ENCODE measurements around the gene NPEPL1.

NPEPL1 gene

DNA sequence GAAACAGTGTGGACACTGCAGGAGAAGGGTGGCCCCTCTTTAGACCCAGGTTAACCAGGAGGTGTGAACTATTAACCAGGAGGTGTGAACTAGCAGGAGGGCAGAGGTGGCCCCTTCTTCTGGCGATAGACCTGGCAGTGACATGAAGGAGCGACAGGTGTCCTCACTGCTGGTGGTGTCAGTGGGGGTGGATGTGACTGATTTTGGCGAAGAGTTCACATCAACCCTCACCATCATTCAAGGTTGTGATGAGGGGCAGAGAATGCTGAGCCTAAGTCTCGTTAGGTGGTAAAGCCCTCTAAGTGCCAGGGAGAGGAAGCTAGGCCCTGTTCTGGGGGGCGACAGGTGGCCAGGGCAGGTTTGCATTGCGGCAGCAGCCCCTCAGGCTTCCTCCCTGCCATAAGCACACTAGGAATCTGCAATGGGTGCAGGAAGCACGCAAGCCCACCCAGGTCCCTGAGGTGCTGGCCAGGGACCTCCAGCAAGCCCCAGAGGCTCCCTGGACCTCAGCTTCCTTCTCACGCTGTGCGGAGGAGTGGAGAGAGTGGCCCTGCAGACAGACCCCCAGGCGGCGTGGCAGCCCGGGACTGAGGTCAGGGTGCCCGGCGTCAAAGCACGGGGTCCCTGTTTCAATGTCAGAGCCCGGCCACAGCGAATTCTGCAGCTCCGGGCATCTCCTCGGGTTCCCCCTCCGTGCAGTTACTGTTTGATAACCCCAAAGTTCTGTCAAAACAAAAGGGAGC, 13.7 kb downstream of the NPEPL1 start:
- TF ChIP-seq FOXP2 (optimal IDR thresholded peaks at IDR 0.05; ENCODE audit: borderline replicate concordance, extremely low read depth, extremely low read length, insufficient read depth) (no peak), TAF1 (IDR thresholded peaks at IDR 0.05; ENCODE audit: borderline replicate concordance, insufficient read depth, low read length) (no peak), POLR2AphosphoS5 (IDR thresholded peaks at IDR 0.05; ENCODE audit: low read depth, low read length) (no peak), SIN3A (IDR thresholded peaks at IDR 0.05; ENCODE audit: borderline replicate concordance, insufficient read depth, low read length) (no peak)
- TF ChIP-seq, protein P1, sequence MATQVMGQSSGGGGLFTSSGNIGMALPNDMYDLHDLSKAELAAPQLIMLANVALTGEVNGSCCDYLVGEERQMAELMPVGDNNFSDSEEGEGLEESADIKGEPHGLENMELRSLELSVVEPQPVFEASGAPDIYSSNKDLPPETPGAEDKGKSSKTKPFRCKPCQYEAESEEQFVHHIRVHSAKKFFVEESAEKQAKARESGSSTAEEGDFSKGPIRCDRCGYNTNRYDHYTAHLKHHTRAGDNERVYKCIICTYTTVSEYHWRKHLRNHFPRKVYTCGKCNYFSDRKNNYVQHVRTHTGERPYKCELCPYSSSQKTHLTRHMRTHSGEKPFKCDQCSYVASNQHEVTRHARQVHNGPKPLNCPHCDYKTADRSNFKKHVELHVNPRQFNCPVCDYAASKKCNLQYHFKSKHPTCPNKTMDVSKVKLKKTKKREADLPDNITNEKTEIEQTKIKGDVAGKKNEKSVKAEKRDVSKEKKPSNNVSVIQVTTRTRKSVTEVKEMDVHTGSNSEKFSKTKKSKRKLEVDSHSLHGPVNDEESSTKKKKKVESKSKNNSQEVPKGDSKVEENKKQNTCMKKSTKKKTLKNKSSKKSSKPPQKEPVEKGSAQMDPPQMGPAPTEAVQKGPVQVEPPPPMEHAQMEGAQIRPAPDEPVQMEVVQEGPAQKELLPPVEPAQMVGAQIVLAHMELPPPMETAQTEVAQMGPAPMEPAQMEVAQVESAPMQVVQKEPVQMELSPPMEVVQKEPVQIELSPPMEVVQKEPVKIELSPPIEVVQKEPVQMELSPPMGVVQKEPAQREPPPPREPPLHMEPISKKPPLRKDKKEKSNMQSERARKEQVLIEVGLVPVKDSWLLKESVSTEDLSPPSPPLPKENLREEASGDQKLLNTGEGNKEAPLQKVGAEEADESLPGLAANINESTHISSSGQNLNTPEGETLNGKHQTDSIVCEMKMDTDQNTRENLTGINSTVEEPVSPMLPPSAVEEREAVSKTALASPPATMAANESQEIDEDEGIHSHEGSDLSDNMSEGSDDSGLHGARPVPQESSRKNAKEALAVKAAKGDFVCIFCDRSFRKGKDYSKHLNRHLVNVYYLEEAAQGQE (IDR thresholded peaks at IDR 0.05; ENCODE audit: insufficient read depth in 1 of 2, low read depth in 2 of 2, low read length in 2 of 2), result no peak

DNA sequence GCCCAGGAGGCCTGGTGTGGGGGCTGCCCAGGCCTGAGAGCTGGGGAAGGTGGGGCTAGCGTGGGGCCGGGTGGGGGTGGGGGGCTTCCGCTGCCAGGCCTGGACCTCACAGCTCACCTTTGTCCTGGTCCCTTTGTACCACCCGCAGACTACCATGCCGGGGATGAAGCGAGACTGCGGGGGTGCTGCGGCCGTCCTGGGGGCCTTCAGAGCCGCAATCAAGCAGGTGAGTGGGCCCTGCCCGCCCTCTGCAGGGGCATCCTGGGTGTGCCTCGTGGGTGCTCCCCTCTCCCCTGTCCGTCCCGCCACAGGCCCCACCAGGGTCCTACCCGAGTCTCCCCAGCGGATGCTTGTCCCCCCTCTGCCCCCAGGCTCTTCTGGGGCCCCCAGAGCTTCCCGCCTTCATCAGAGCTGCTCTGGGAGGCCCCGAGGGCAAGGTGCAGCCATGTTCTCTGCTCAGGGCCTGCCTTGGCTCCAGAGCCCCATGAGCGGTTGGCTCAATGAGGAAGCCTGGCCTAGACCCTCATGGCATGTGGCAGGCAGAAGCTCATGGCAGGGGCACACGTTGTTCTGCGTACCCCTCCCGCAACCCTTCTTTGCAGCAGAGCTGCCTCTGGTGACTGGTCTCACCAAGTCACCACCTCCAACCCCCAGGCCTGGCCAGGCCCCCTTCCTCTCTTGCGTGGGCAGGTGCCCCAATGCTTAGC, 14.5 kb downstream of the NPEPL1 start:
- no peak for TF ChIP-seq TAF1 (IDR thresholded peaks at IDR 0.05; ENCODE audit: borderline replicate concordance, insufficient read depth, low read length)
- TF ChIP-seq, protein P1 (IDR thresholded peaks at IDR 0.05; ENCODE audit: insufficient read depth in 1 of 2, low read depth in 2 of 2, low read length in 2 of 2), result no peak
- TF ChIP-seq POLR2AphosphoS5 (IDR thresholded peaks at IDR 0.05; ENCODE audit: low read depth, low read length), result no peak
- no peak for TF ChIP-seq SIN3A (IDR thresholded peaks at IDR 0.05; ENCODE audit: borderline replicate concordance, insufficient read depth, low read length)
- no peak for TF ChIP-seq FOXP2 (optimal IDR thresholded peaks at IDR 0.05; ENCODE audit: borderline replicate concordance, extremely low read depth, extremely low read length, insufficient read depth)

DNA sequence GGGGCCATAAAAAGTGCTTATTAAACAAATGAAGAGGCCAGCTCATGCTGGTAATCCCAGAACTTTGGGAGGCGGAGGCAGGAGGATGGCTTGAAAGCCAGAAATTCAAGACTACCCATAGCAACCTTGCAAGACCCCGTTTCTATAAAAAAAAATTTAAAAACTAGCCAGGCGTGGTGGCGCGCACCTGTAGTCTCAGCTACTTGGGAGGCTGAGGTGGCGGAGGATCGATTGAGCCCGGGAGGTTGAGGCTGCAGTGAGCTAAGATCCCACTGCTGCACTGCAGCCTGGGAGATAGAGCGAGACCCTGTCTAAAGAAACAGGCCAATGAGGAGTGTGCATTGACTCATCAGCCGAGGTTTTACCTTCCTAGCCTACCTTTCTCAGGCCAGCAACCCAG, 15.2 kb downstream of the NPEPL1 start:
- no peak for TF ChIP-seq POLR2AphosphoS5 (IDR thresholded peaks at IDR 0.05; ENCODE audit: low read depth, low read length)
- no peak for TF ChIP-seq TAF1 (IDR thresholded peaks at IDR 0.05; ENCODE audit: borderline replicate concordance, insufficient read depth, low read length)
- TF ChIP-seq, protein P1 (IDR thresholded peaks at IDR 0.05; ENCODE audit: insufficient read depth in 1 of 2, low read depth in 2 of 2, low read length in 2 of 2), result no peak
- no peak for TF ChIP-seq SIN3A (IDR thresholded peaks at IDR 0.05; ENCODE audit: borderline replicate concordance, insufficient read depth, low read length)
- no peak for TF ChIP-seq FOXP2 (optimal IDR thresholded peaks at IDR 0.05; ENCODE audit: borderline replicate concordance, extremely low read depth, extremely low read length, insufficient read depth)

DNA sequence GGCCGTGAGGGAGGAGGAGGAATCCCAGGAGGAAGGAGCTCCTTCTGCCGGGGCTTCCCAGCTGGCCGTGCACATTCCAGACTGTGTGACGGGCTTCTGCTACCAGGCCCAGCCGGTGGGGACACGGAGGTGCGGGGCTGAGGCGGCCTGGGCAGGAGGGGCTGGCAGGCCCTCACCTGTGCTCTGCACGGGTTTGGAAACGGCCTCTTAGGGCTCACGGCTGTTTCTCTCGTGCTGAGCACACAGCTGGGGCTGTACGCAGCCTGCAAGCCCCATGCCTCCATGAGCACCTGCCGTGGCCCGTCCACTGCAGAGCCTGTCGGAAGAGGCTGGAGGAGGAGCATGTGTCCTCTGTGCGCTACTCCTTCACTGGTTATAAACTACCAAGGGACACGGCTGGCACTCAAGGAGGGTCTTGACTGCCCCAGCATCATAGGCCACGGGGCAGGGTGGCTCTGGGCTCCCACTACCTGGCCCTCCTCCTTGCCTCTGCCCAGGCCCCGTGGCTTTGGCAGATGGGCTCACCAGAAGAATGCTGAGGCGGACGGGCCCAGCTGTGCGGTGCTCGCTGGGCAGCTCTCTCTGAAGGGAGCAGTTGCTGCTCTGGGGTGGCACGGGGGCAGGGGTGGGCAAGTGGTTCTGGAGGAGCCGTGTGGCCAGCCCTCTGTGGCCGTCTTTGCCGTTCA, 15.8 kb downstream of the NPEPL1 start:
- TF ChIP-seq FOXP2 (optimal IDR thresholded peaks at IDR 0.05; ENCODE audit: borderline replicate concordance, extremely low read depth, extremely low read length, insufficient read depth), result no peak
- TF ChIP-seq, protein P1 (IDR thresholded peaks at IDR 0.05; ENCODE audit: insufficient read depth in 1 of 2, low read depth in 2 of 2, low read length in 2 of 2), result no peak
- no peak for TF ChIP-seq SIN3A (IDR thresholded peaks at IDR 0.05; ENCODE audit: borderline replicate concordance, insufficient read depth, low read length)
- no peak for TF ChIP-seq POLR2AphosphoS5 (IDR thresholded peaks at IDR 0.05; ENCODE audit: low read depth, low read length)
- TF ChIP-seq TAF1 (IDR thresholded peaks at IDR 0.05; ENCODE audit: borderline replicate concordance, insufficient read depth, low read length), result no peak

All from PFSK-1 (cell line).